DMS53 treated with DMSO at 0.1 percent for 48 hours (cell line): Measurements from ENCODE around the gene SPPL2B.
"Not testable (repeated sequence)": the region's sequence is repeated elsewhere in the genome, so short reads cannot be mapped to it uniquely, and the experiment has no call there.

Experiments used
- DNase-seq: peaks from one replicate; lab custom pipeline; 2025; ENCODE audit not compliant: unreplicated experiment; lab: John Stamatoyannopoulos, UW

Gene SPPL2B

GRCh38 chr19:2336528-2337328 is 8.2 kb downstream of the SPPL2B start:
- DNase-seq, result no peak

- peak; percentile 34 for DNase-seq
These were observed 8.8 kb downstream of the SPPL2B start for GRCh38 chr19:2337329-2337707.

- no peak for DNase-seq
These were observed 9.7 kb downstream of the SPPL2B start for GRCh38 chr19:2338055-2338615.

GRCh38 chr19:2338751-2339643 is 10.5 kb downstream of the SPPL2B start:
- DNase-seq, result no peak

GRCh38 chr19:2339644-2340310 is 11.3 kb downstream of the SPPL2B start:
- no peak for DNase-seq

GRCh38 chr19:2340496-2341243 is 12.2 kb downstream of the SPPL2B start:
- no peak for DNase-seq

- DNase-seq, result no peak
These were observed 12.8 kb downstream of the SPPL2B start for GRCh38 chr19:2341244-2341751.

GRCh38 chr19:2341982-2342381 is 13.5 kb downstream of the SPPL2B start:
- DNase-seq, result no peak

- DNase-seq, result no peak
These were observed 14.3 kb downstream of the SPPL2B start for GRCh38 chr19:2342656-2343288.

- no peak for DNase-seq
These were observed 15.0 kb downstream of the SPPL2B start for GRCh38 chr19:2343289-2343982.

- no peak for DNase-seq
These were observed 15.9 kb downstream of the SPPL2B start for GRCh38 chr19:2344381-2344870.

- no peak for DNase-seq
These were observed 16.6 kb downstream of the SPPL2B start for GRCh38 chr19:2345076-2345475.

GRCh38 chr19:2345794-2346663 is 17.5 kb downstream of the SPPL2B start:
- DNase-seq, result no peak

- not testable (repeated sequence) for DNase-seq
These were observed 21.3 kb downstream of the SPPL2B start for GRCh38 chr19:2349818-2350217.

- DNase-seq, result no peak
These were observed 22.2 kb downstream of the SPPL2B start for GRCh38 chr19:2350656-2351055.

GRCh38 chr19:2351591-2351990 is 23.1 kb downstream of the SPPL2B start:
- no peak for DNase-seq

GRCh38 chr19:2352121-2352520 is 23.6 kb downstream of the SPPL2B start:
- no peak for DNase-seq
